ENCODE measurements around the gene SSH3. TPM values are rescaled to one million over a fixed set of nuclear protein-coding genes. Genes with fewer than 3 reads are reported as not detected.

Gene SSH3
- total RNA-seq, 2 donors from 2014 or later, result 14.7 to 23.6 TPM

DNA sequence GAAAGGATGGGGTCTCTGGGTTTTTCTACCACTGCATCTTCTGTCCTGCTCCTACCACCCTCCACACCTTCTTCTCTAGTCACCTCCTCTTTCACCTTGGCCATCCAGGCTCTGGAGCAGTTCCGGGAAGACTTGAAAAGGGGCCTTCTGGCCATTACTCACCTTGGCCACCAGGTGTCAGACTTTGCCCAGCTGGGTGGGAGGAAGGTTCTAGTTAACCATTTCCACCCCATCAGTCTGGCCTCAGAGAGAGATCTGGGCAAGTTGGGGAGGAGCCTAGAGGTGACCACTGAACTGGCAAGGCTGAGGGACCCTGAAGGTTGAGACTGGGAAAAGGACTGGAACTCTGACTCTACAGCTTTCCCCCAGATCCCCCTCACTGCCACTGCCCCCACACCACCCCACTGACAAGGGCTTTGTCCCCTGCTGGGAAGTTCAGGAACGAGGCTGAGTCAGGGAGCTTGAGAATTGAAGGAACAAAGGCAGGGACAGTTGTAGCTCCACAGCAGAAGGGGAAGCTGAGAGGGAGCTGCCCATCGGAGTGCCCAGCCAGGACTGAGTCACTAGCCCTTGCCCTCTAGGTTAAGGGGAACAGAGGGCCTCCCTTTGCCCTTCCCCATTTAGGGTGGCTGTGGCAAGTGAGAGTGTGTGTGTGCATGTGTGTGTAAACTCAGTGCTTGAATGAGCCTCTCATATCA lies 53.7 kb downstream of the SSH3 start:
- Histone ChIP-seq H3K9me3 (no peaks in the 10 kb centered on the region), H3K4me1 (peaks cover 0 to 59% of the 10 kb centered on the region in 2 donors), H3K27me3 (no peaks in the 10 kb centered on the region), H3K4me3 (no peak overlapping the region), H3K36me3 (no peaks in the 10 kb centered on the region), H3K27ac (peak overlapping the region; percentile 99)
- TF ChIP-seq, protein P1, sequence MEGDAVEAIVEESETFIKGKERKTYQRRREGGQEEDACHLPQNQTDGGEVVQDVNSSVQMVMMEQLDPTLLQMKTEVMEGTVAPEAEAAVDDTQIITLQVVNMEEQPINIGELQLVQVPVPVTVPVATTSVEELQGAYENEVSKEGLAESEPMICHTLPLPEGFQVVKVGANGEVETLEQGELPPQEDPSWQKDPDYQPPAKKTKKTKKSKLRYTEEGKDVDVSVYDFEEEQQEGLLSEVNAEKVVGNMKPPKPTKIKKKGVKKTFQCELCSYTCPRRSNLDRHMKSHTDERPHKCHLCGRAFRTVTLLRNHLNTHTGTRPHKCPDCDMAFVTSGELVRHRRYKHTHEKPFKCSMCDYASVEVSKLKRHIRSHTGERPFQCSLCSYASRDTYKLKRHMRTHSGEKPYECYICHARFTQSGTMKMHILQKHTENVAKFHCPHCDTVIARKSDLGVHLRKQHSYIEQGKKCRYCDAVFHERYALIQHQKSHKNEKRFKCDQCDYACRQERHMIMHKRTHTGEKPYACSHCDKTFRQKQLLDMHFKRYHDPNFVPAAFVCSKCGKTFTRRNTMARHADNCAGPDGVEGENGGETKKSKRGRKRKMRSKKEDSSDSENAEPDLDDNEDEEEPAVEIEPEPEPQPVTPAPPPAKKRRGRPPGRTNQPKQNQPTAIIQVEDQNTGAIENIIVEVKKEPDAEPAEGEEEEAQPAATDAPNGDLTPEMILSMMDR (IDR thresholded peaks at IDR 0.05), result peak; percentile 83 to 94
- DNase-seq (ENCODE audit: low spot score), result peak; percentile 78

DNA sequence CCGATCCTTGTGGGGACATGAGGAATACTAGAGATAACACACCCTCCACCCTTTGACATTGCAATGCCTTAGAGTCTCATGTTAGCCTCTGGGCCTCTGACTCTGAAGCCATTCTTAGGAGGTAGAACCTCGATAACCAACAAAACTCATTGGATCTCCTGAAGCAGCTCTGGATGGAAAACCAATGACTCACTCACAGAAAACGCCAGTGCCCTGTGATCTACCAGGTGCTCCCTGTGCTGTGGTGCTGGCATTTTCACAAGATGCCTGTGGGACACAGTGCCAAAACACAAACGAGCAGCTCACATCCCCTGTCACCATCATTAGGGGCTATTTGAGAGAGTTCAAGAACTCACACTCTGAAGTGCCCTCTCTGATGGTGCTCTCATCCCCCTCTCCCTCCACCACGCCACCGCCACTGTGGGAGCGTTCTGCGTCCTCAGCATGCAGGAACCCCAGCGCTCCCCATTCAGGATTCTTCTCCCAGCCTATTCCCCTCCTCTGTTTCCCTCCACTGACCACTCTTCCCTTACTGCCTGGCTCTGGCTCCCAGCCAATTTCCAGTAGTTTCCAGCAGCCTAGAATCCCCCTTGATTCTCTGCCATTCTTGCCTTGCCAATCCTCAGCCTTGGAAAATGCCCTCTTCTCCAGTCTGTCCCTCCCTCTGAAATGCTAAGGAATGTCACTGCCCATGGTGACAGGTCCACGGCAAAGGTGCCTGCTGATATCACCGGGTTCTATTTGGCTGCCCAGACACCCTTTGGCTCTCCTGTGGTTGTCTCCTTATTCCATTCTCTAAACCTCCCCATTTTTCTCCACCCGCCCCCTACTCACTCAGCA lies 54.7 kb downstream of the SSH3 start:
- peak overlapping the region in 1 of 2 donors; percentile 15 for H3K27ac ChIP-seq
- DNase-seq (ENCODE audit: low spot score), result no peak

More for the DNA sequence above, 54.7 kb downstream of the SSH3 start:
- TF ChIP-seq, protein P1 (IDR thresholded peaks at IDR 0.05), result no peak
- H3K27me3 ChIP-seq, result no peaks in the 10 kb centered on the region
- H3K4me1 ChIP-seq, result peaks cover 0 to 51% of the 10 kb centered on the region in 2 donors
- no peak overlapping the region for H3K4me3 ChIP-seq
- no peaks in the 10 kb centered on the region for H3K36me3 ChIP-seq
- no peaks in the 10 kb centered on the region for H3K9me3 ChIP-seq

Other genes starting within 250 kb of the SSH3 start
- 10 to 100 TPM; 39.1 to 68.5 TPM for gene RHOD, start 246.7 kb upstream of the SSH3 start, total RNA-seq
- 10 to 100 TPM; 27.7 to 37.3 TPM for gene KDM2A, start 184.3 kb upstream of the SSH3 start, total RNA-seq
- 10 to 100 TPM; 52.7 to 55.9 TPM for gene GRK2, start 37.1 kb upstream of the SSH3 start, total RNA-seq
- gene ANKRD13D, start 14.2 kb upstream of the SSH3 start, total RNA-seq, result 10 to 100 TPM; 14.1 to 14.9 TPM
- 100 to 1,000 TPM; 115 to 136 TPM for gene POLD4, start 50.0 kb downstream of the SSH3 start, total RNA-seq
- 10 to 100 TPM in 1 of 2 donors, 1 to 10 TPM in 1; 2.7 to 18.0 TPM for gene CLCF1, start 70.1 kb downstream of the SSH3 start, total RNA-seq
- 1 to 10 TPM; 6.2 to 6.5 TPM for gene RAD9A, start 88.5 kb downstream of the SSH3 start, total RNA-seq
- gene PPP1CA, start 98.3 kb downstream of the SSH3 start, total RNA-seq, result 100 to 1,000 TPM in 1 of 2 donors, 10 to 100 TPM in 1; 97.8 to 112 TPM
- 1 to 10 TPM in 1 of 2 donors, under 1 TPM in 1; 0.33 to 1.4 TPM for gene TBC1D10C, start 100.6 kb downstream of the SSH3 start, total RNA-seq
- 1 to 10 TPM; 9.7 to 9.9 TPM for gene CARNS1, start 112.1 kb downstream of the SSH3 start, total RNA-seq
- 10 to 100 TPM; 35.5 to 44.6 TPM for gene RPS6KB2, start 125.0 kb downstream of the SSH3 start, total RNA-seq
- 1 to 10 TPM; 1.9 to 2.8 TPM for gene PTPRCAP, start 134.2 kb downstream of the SSH3 start, total RNA-seq
- 10 to 100 TPM; 16.0 to 25.5 TPM for gene CORO1B, start 139.9 kb downstream of the SSH3 start, total RNA-seq
- not detected for gene GPR152, start 149.2 kb downstream of the SSH3 start, total RNA-seq
- gene CABP4, start 151.8 kb downstream of the SSH3 start, total RNA-seq, result 1 to 10 TPM in 1 of 2 donors, not detected in 1; 1.3 TPM
- gene TMEM134, start 165.7 kb downstream of the SSH3 start, total RNA-seq, result 100 to 1,000 TPM in 1 of 2 donors, 10 to 100 TPM in 1; 74.4 to 140 TPM
- 10 to 100 TPM; 49.2 to 78.0 TPM for gene AIP, start 179.5 kb downstream of the SSH3 start, total RNA-seq
- 10 to 100 TPM; 10.7 to 30.7 TPM for gene PITPNM1, start 201.8 kb downstream of the SSH3 start, total RNA-seq
- gene CDK2AP2, start 204.6 kb downstream of the SSH3 start, total RNA-seq, result 10 to 100 TPM; 49.1 to 70.0 TPM
- gene CABP2, start 219.9 kb downstream of the SSH3 start, total RNA-seq, result not detected

Measured in right atrium auricular region (tissue), 2 donors.